ENCODE results near the gene CLIC1. TPM values are rescaled to one million over a fixed set of nuclear protein-coding genes. Genes with fewer than 3 reads are reported as not detected.
"Not testable (repeated sequence)": the region's sequence is repeated elsewhere in the genome, so short reads cannot be mapped to it uniquely, and the experiment has no call there.

CLIC1 gene
- total RNA-seq, 2 experiments from 2014 or later: 617 to 651 TPM

DNA sequence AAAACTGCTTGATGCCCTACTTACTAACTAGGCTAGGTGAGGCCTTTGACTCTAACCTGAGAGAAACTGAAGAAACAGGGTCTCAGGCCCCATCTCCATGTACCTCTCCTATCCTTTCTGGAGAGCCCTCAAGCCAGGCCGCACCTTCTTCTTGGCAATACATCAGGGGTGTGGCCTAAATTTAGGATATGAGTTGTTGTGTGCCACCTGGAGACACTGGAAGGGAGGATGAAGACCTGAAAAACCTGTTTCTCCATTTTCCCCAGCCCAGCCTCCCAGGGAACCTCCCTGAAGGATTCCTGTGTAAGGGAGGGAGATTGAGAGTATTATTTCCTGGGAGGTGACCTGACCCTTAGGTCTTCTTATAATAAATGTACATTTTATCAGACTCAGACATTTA, 18.1 kb downstream of the CLIC1 start:
- Mint-ChIP-seq H3K4me3 (no peak overlapping the region), H3K4me1 (ENCODE audit: low read depth) (peaks cover 11% of the 10 kb centered on the region), H3K27ac (no peak overlapping the region), H3K36me3 (ENCODE audit: low read depth) (no peaks in the 10 kb centered on the region), H3K27me3 (ENCODE audit: low read depth) (peaks cover 14% of the 10 kb centered on the region), H3K9me3 (ENCODE audit: insufficient read depth) (no peaks in the 10 kb centered on the region)
- ChIA-PET POLR2A (no interaction called here), CTCF (no interaction called here)
- ATAC-seq: no peak
- DNase-seq: no peak

- H3K4me1 Mint-ChIP-seq (ENCODE audit: low read depth): peaks cover 6% of the 10 kb centered on the region
- CTCF ChIA-PET: no interaction called here
- peaks cover 18% of the 10 kb centered on the region for H3K27me3 Mint-ChIP-seq (ENCODE audit: low read depth)
- no peaks in the 10 kb centered on the region for H3K36me3 Mint-ChIP-seq (ENCODE audit: low read depth)
- POLR2A ChIA-PET: interaction anchor here (0.6 kb wide), 1 partner anchor 8 kb away, joined by 4 read pairs; no protein-coding TSS in a partner anchor
- no peak overlapping the region for H3K4me3 Mint-ChIP-seq
- H3K27ac Mint-ChIP-seq: no peak overlapping the region
- H3K9me3 Mint-ChIP-seq (ENCODE audit: insufficient read depth): no peaks in the 10 kb centered on the region
- ATAC-seq: no peak
- DNase-seq: no peak
These were observed 18.7 kb downstream of the CLIC1 start for GRCh38 chr6:31717499-31718222.

DNA sequence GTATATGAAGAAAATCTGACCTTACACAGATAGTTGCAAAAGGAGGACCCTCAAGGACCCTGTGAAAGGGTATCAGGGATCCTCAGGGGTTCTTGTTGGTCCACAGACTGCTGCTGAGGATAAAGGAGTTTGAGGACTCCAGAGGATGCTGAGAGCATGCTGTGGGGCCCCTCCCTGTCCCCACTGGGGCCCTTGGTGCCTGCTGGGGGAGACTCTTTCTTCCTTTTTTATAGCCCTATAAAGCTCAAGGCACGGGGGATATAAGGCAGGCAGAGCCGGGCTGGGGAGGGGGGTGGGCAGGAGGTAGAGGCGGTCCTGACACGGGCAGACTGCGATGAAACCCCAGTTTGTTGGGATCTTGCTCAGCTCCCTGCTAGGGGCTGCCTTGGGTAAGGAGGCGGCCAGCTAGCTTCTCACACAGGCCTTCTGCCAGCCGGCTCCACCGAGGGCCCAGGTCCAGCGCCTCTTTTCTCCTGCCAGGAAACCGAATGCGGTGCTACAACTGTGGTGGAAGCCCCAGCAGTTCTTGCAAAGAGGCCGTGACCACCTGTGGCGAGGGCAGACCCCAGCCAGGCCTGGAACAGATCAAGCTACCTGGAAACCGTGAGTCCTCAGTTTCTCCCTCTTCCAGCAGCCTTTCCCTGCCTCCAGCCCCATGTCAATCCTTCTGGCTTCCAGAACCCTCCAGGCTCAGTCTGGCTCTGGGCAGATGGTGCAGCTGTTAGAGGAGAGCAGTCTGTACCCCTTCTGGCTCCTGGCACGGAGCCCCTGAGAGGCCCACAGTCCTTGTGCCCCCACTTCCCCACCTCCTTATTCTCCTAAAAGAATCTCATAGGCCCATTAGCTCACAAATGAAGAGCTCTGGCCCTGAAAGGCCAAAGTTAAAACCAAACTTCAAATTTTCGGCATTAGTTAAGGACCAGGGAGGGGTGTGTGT, 21.0 kb downstream of the CLIC1 start, which contains the start of gene LY6G6D:
TSS of gene LY6G6D (plus strand) at position 327 of the 937 bp plus-strand sequence. CDS start at position 335, 8 bp downstream.
- no peaks in the 10 kb centered on the region for H3K9me3 Mint-ChIP-seq (ENCODE audit: insufficient read depth)
- H3K4me1 Mint-ChIP-seq (ENCODE audit: low read depth): peaks cover 23% of the 10 kb centered on the region
- ATAC-seq (no peak), DNase-seq (no peak)
- H3K36me3 Mint-ChIP-seq (ENCODE audit: low read depth): no peaks in the 10 kb centered on the region
- peaks cover 11% of the 10 kb centered on the region for H3K27me3 Mint-ChIP-seq (ENCODE audit: low read depth)
- ChIA-PET POLR2A (interaction anchor here (0.6 to 0.8 kb wide), 4 partner anchors 12 to 115 kb away, joined by 3 to 4 read pairs (median 3); partner anchors contain the start of genes ABHD16A, C6orf47 and CLIC1), CTCF (interaction anchor here (1.3 to 3.0 kb wide), 2 partner anchors 14 to 34 kb away, joined by 3 to 8 read pairs; partner anchors contain the start of genes DDAH2 and LY6G5C)
- no peak within 1 kb of the TSS for H3K27ac Mint-ChIP-seq
- no peak within 1 kb of the TSS for H3K4me3 Mint-ChIP-seq

GRCh38 chr6:31713991-31714684, 22.2 kb downstream of the CLIC1 start:
- H3K27me3 Mint-ChIP-seq (ENCODE audit: low read depth): peaks cover 10% of the 10 kb centered on the region
- ChIA-PET CTCF (interaction anchor here (0.8 to 3.0 kb wide), 4 partner anchors 9 to 56 kb away, joined by 3 to 8 read pairs (median 3); partner anchors contain the start of genes DDAH2, MPIG6B and MSH5), POLR2A (interaction anchor here (0.8 to 2.1 kb wide), 2 partner anchors 11 to 22 kb away, joined by 3 to 10 read pairs; partner anchors contain the start of genes ABHD16A and CLIC1)
- H3K36me3 Mint-ChIP-seq (ENCODE audit: low read depth): no peaks in the 10 kb centered on the region
- H3K27ac Mint-ChIP-seq: no peak overlapping the region
- ATAC-seq: no peak
- H3K4me3 Mint-ChIP-seq: no peak overlapping the region
- peaks cover 24% of the 10 kb centered on the region for H3K4me1 Mint-ChIP-seq (ENCODE audit: low read depth)
- DNase-seq: no peak
- no peaks in the 10 kb centered on the region for H3K9me3 Mint-ChIP-seq (ENCODE audit: insufficient read depth)

GRCh38 chr6:31713465-31713864, 22.9 kb downstream of the CLIC1 start:
- POLR2A ChIA-PET: interaction anchor here (2.1 kb wide), 1 partner anchor 10 kb away, joined by 10 read pairs; the partner anchor contains the start of gene ABHD16A
- ATAC-seq: no peak
- Mint-ChIP-seq H3K27me3 (ENCODE audit: low read depth) (peaks cover 10% of the 10 kb centered on the region), H3K4me3 (no peak overlapping the region), H3K4me1 (ENCODE audit: low read depth) (peaks cover 24% of the 10 kb centered on the region), H3K9me3 (ENCODE audit: insufficient read depth) (no peaks in the 10 kb centered on the region), H3K27ac (no peak overlapping the region), H3K36me3 (ENCODE audit: low read depth) (no peaks in the 10 kb centered on the region)
- no peak for DNase-seq
- CTCF ChIA-PET: interaction anchor here (0.7 to 3.0 kb wide), 7 partner anchors 9 to 94 kb away, joined by 3 to 8 read pairs (median 3); partner anchors contain the start of genes ABHD16A, DDAH2, LSM2 and MPIG6B

DNA sequence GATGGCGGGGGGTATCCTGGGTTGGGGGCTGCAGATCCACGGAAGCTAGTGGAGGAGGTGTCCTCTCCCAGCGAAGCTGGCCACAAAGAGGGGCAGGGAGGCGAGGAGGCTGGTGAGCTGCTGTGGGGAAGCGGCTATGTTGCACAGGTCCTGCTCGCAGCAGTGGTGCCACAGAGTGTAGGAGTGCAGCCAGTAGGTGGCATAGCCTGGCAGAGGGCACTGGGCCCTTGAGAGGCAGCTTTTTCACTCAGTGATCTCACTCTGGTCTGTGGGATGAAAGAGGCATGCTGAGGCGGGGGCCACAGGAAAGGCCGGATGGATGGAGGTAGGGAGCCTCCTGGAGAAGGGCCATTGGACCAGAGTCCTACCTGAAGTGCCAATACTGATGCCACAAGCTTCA, 24.0 kb downstream of the CLIC1 start:
- CTCF ChIA-PET: interaction anchor here (1.7 to 2.2 kb wide), 2 partner anchors 9 to 57 kb away, joined by 6 to 7 read pairs; partner anchors contain the start of gene ABHD16A
- H3K27ac Mint-ChIP-seq: no peak overlapping the region

GRCh38 chr6:31711233-31711632, 25.1 kb downstream of the CLIC1 start:
- ATAC-seq: peak; percentile 59

More for the DNA sequence above, 24.0 kb downstream of the CLIC1 start:
- peaks cover 24% of the 10 kb centered on the region for H3K4me1 Mint-ChIP-seq (ENCODE audit: low read depth)
- POLR2A ChIA-PET: interaction anchor here (0.6 to 2.1 kb wide), 2 partner anchors 9 to 24 kb away, joined by 3 to 10 read pairs; partner anchors contain the start of genes ABHD16A and CLIC1
- H3K36me3 Mint-ChIP-seq (ENCODE audit: low read depth): no peaks in the 10 kb centered on the region
- H3K9me3 Mint-ChIP-seq (ENCODE audit: insufficient read depth): no peaks in the 10 kb centered on the region
- H3K27me3 Mint-ChIP-seq (ENCODE audit: low read depth): peaks cover 10% of the 10 kb centered on the region
- no peak overlapping the region for H3K4me3 Mint-ChIP-seq
- ATAC-seq (peak; percentile 59), DNase-seq (no peak)

GRCh38 chr6:31710523-31711219, 25.7 kb downstream of the CLIC1 start:
- POLR2A ChIA-PET: interaction anchor here (0.7 to 1.1 kb wide), 2 partner anchors 7 to 27 kb away, joined by 3 to 6 read pairs; partner anchors contain the start of gene ABHD16A
- Mint-ChIP-seq H3K27ac (peak overlapping the region; percentile 65), H3K9me3 (ENCODE audit: insufficient read depth) (no peaks in the 10 kb centered on the region), H3K4me3 (no peak overlapping the region), H3K36me3 (ENCODE audit: low read depth) (no peaks in the 10 kb centered on the region), H3K27me3 (ENCODE audit: low read depth) (peaks cover 10% of the 10 kb centered on the region), H3K4me1 (ENCODE audit: low read depth) (peaks cover 24% of the 10 kb centered on the region)
- DNase-seq: no peak
- ATAC-seq: no peak
- CTCF ChIA-PET: interaction anchor here (1.2 kb wide), 1 partner anchor 160 kb away, joined by 3 read pairs; no protein-coding TSS in a partner anchor

More at GRCh38 chr6:31711233-31711632, 25.1 kb downstream of the CLIC1 start:
- H3K27me3 Mint-ChIP-seq (ENCODE audit: low read depth): peaks cover 10% of the 10 kb centered on the region
- ChIA-PET CTCF (interaction anchor here (0.7 to 2.2 kb wide), 3 partner anchors 58 to 161 kb away, joined by 3 to 7 read pairs (median 3); no protein-coding TSS in a partner anchor), POLR2A (interaction anchor here (0.7 to 1.1 kb wide), 2 partner anchors 8 to 27 kb away, joined by 3 to 6 read pairs; partner anchors contain the start of gene ABHD16A)
- H3K4me1 Mint-ChIP-seq (ENCODE audit: low read depth): peaks cover 24% of the 10 kb centered on the region
- H3K9me3 Mint-ChIP-seq (ENCODE audit: insufficient read depth): no peaks in the 10 kb centered on the region
- H3K36me3 Mint-ChIP-seq (ENCODE audit: low read depth): no peaks in the 10 kb centered on the region
- H3K27ac Mint-ChIP-seq: peak overlapping the region; percentile 65
- no peak overlapping the region for H3K4me3 Mint-ChIP-seq
- no peak for DNase-seq

DNA sequence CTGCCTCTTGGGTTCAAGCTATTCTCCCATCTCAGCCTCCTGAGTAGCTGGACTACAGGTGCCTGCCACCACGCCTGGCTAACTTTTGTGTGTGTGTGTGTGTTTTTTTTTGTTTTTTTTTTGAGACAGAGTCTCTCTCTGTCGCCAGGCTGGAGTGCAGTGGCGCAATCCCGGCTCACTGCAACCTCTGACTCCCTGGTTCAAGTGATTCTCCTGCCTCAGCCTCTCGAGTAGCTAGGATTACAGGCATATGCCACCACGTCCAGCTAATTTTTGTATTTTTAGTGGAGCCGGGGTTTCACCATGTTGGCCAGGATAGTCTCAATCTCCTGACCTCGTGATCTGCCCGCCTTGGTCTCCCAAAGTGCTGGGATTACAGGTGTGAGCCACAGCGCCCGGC, 27.2 kb downstream of the CLIC1 start:
- DNase-seq; H3K4me3 Mint-ChIP-seq; H3K36me3 Mint-ChIP-seq (ENCODE audit: low read depth); ATAC-seq; POLR2A ChIA-PET; H3K27ac Mint-ChIP-seq; H3K9me3 Mint-ChIP-seq (ENCODE audit: insufficient read depth); H3K27me3 Mint-ChIP-seq (ENCODE audit: low read depth): not testable (repeated sequence)
- H3K4me1 Mint-ChIP-seq (ENCODE audit: low read depth): peaks cover 22% of the 10 kb centered on the region
- CTCF ChIA-PET: interaction anchor here (0.5 kb wide), 1 partner anchor 182 kb away, joined by 3 read pairs; no protein-coding TSS in a partner anchor

DNA sequence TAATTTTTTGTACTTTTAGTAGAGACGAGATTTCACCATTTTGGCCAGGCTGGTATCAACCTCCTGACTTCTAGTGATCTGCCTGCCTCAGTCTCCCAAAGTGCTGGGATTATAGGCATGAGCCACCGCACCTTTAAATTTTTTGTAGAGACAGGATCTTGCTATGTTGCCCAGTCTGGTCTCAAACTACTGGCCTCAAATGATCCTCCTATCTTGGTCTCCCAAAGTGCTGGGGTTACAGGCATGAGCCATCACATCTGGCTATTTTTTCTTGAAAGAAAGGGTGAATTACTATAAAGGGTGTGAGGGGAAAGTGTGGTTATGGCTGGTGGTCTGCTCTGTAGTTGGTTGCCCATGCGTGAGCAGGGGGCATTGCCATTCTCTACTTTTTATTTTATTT, 28.1 kb downstream of the CLIC1 start:
- ChIA-PET POLR2A (no interaction called here), CTCF (no interaction called here)
- peaks cover 25% of the 10 kb centered on the region for H3K4me1 Mint-ChIP-seq (ENCODE audit: low read depth)
- H3K4me3 Mint-ChIP-seq: no peak overlapping the region
- no peaks in the 10 kb centered on the region for H3K9me3 Mint-ChIP-seq (ENCODE audit: insufficient read depth)
- DNase-seq: no peak
- H3K27me3 Mint-ChIP-seq (ENCODE audit: low read depth): peaks cover 3% of the 10 kb centered on the region
- no peak overlapping the region for H3K27ac Mint-ChIP-seq
- no peak for ATAC-seq
- no peaks in the 10 kb centered on the region for H3K36me3 Mint-ChIP-seq (ENCODE audit: low read depth)
